ENCODE measurements around the gene MIPOL1. TPM values are rescaled to one million over a fixed set of nuclear protein-coding genes. Genes with fewer than 3 reads are reported as not detected.

MIPOL1 gene
- total and polyA plus RNA-seq, 2 of the 4 experiments (the other 2 are of a cell fraction): 2.7 to 5.9 TPM

- H3K56ac ChIP-seq (ENCODE audit: extremely low read depth, insufficient read depth, low read length): no peak overlapping the region
- in situ Hi-C loops (cut with MboI; ENCODE audit: low sequenced_read_pairs): no loop called here
- no peak overlapping the region for H4K91ac ChIP-seq (ENCODE audit: insufficient read depth, low read depth, low read length)
- H2BK5ac ChIP-seq (ENCODE audit: low read depth, low read length, poor library complexity, severe bottlenecking): no peak overlapping the region
- H3K9me3 ChIP-seq (ENCODE audit: control insufficient read depth, insufficient read depth, low read length): no peaks in the 10 kb centered on the region
- H2BK120ac ChIP-seq (ENCODE audit: low read depth, low read length): no peak overlapping the region
- POLR2A ChIA-PET (ENCODE audit: unreplicated experiment): no interaction called here
- no peak overlapping the region for H3K4me3 ChIP-seq (ENCODE audit: insufficient read depth, low read depth, low read length)
- dilution Hi-C loops (cut with HindIII; ENCODE audit: low sequenced_read_pairs, unreplicated experiment): no loop called here
- no peak overlapping the region for H4K8ac ChIP-seq (ENCODE audit: low read depth in 2 of 2, low read length in 2 of 2)
- no peak overlapping the region for H3K27ac ChIP-seq (ENCODE audit: insufficient read depth, low read length)
- H3K79me1 ChIP-seq (ENCODE audit: low read depth in 1 of 2, low read length in 2 of 2): no peaks in the 10 kb centered on the region
- WGBS, 2 experiments (ENCODE audit: extremely low coverage in 2 of 2, insufficient read length in 1 of 2): no CpG with 5 or more reads among the region's 2 CpGs
- no peaks in the 10 kb centered on the region for H4K20me1 ChIP-seq (ENCODE audit: insufficient read depth, low read length)
- no peaks in the 10 kb centered on the region for H3K36me3 ChIP-seq (ENCODE audit: control insufficient read depth, insufficient read depth, low read length)
- H3K14ac ChIP-seq (replicated peaks; ENCODE audit: low read depth, low read length): no peak overlapping the region
- no peaks in the 10 kb centered on the region for H3K9me1 ChIP-seq (ENCODE audit: insufficient read depth, low read length)
- no peak overlapping the region for H3K4ac ChIP-seq (ENCODE audit: low read depth, low read length)
- DNase-seq: no peak
- no TSS peak for BruUV-seq (replicated peaks)
- CTCF ChIA-PET: no interaction called here
- no peak for TF ChIP-seq BHLHE40 (IDR thresholded peaks at IDR 0.05; ENCODE audit: low read depth, low read length)
- TF ChIP-seq MAFK (IDR thresholded peaks at IDR 0.05; ENCODE audit: low read depth, low read length): no peak
- no peak for TF ChIP-seq MAZ (IDR thresholded peaks at IDR 0.05; ENCODE audit: borderline replicate concordance, low read depth, low read length)
- TF ChIP-seq RAD21 (IDR thresholded peaks at IDR 0.05; ENCODE audit: low read length): no peak
- TF ChIP-seq RCOR1 (IDR thresholded peaks at IDR 0.05; ENCODE audit: insufficient replicate concordance, low read length): no peak
- TF ChIP-seq CHD1 (IDR thresholded peaks at IDR 0.05; ENCODE audit: low read depth, low read length): no peak
- TF ChIP-seq CTCF (conservative IDR thresholded peaks at IDR 0.05; ENCODE audit: low read depth, low read length): no peak
- no peak for TF ChIP-seq MXI1 (IDR thresholded peaks at IDR 0.05; ENCODE audit: borderline replicate concordance, low read depth, low read length)
- TF ChIP-seq ELK1 (IDR thresholded peaks at IDR 0.05; ENCODE audit: borderline replicate concordance, low read depth, low read length): no peak
- no peak for TF ChIP-seq NFE2L2 (IDR thresholded peaks at IDR 0.05; ENCODE audit: low read depth, low read length)
- no peak for TF ChIP-seq USF2 (IDR thresholded peaks at IDR 0.05; ENCODE audit: low read depth, low read length)
- no peak for TF ChIP-seq FOS (IDR thresholded peaks at IDR 0.05; ENCODE audit: low read depth, low read length)
- TF ChIP-seq SMC3 (IDR thresholded peaks at IDR 0.05; ENCODE audit: low read depth, low read length): no peak
- TF ChIP-seq POLR2A (IDR thresholded peaks at IDR 0.05; ENCODE audit: low read depth, low read length): no peak
- TF ChIP-seq RFX5 (IDR thresholded peaks at IDR 0.05; ENCODE audit: low read depth, low read length): no peak
- TF ChIP-seq CEBPB (IDR thresholded peaks at IDR 0.05; ENCODE audit: low read depth, low read length): no peak
- H2BK20ac ChIP-seq (ENCODE audit: low read depth, low read length): no peak overlapping the region
- H2AFZ ChIP-seq (replicated peaks; ENCODE audit: low read length, poor library complexity): no peak overlapping the region
- intact Hi-C loops (cut with micrococcal nuclease): no loop called here
- no peaks in the 10 kb centered on the region for H3K4me1 ChIP-seq (ENCODE audit: control insufficient read depth, insufficient read depth, low read length)
- no peak overlapping the region for H4K5ac ChIP-seq (ENCODE audit: low read depth, low read length)
- no peak overlapping the region for H2AK9ac ChIP-seq (replicated peaks; ENCODE audit: low read depth, low read length, poor library complexity)
- H3K27me3 ChIP-seq (ENCODE audit: control insufficient read depth, insufficient read depth, low read length): no peaks in the 10 kb centered on the region
- no peak for ATAC-seq (ENCODE audit: low read depth)
- no peak overlapping the region for H3K4me2 ChIP-seq (ENCODE audit: low read depth, low read length)
- H3K23ac ChIP-seq (ENCODE audit: low read depth, low read length): no peak overlapping the region
- no peak overlapping the region for H2AK5ac ChIP-seq (ENCODE audit: low read depth, low read length)
- H2BK15ac ChIP-seq (ENCODE audit: low read depth, low read length): no peak overlapping the region
- no peak overlapping the region for H3K18ac ChIP-seq (ENCODE audit: low read depth, low read length)
- H3K9ac ChIP-seq (ENCODE audit: low read depth, low read length): no peak overlapping the region
Measured at GRCh38 chr14:37318938-37319337, 121.2 kb downstream of the MIPOL1 start.
